ENCODE results near the gene CUBN.

DNA sequence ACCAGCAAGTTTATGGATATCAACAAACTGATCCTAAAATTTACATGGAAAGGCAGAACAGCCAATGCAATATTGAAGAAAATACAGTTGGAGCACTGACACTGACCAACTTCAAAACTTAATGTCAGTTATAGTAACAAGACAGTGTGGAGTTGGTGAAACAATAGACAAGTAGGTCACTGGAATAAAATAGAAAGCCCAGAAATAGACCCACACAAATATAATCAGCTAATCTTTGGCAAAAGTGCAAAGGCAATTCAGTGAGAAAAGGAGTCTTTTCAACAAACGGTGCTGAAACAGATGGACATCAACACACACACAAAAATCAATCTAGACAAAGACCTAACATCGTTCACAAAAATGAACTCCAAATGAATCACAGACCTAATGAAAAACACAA is 326.1 kb downstream of the CUBN start:
- TF ChIP-seq, protein P1, sequence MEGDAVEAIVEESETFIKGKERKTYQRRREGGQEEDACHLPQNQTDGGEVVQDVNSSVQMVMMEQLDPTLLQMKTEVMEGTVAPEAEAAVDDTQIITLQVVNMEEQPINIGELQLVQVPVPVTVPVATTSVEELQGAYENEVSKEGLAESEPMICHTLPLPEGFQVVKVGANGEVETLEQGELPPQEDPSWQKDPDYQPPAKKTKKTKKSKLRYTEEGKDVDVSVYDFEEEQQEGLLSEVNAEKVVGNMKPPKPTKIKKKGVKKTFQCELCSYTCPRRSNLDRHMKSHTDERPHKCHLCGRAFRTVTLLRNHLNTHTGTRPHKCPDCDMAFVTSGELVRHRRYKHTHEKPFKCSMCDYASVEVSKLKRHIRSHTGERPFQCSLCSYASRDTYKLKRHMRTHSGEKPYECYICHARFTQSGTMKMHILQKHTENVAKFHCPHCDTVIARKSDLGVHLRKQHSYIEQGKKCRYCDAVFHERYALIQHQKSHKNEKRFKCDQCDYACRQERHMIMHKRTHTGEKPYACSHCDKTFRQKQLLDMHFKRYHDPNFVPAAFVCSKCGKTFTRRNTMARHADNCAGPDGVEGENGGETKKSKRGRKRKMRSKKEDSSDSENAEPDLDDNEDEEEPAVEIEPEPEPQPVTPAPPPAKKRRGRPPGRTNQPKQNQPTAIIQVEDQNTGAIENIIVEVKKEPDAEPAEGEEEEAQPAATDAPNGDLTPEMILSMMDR (IDR thresholded peaks at IDR 0.05) = no peak
- TF ChIP-seq POLR2A (IDR thresholded peaks at IDR 0.05) = no peak
